Stimulated activated naive B cell treated with anti-CD40 and anti-IgM and Interleukin-4, amounts not matched to agents 10 μg/mL and 1 μg/mL and 100 μg/mL, for 72 hours (primary cell): ENCODE results near the gene BIRC7.
A peak's percentile ranks its signal among the peaks of the same experiment; 100 is the strongest.
"Not testable (repeated sequence)": the region's sequence is repeated elsewhere in the genome, so short reads cannot be mapped to it uniquely, and the experiment has no call there.

Experiments used
- ATAC-seq, 2 donors: fragments of 150-1000 bp; cut with Tn5 transposase; replicated peaks; 2 replicates each; pipeline ENCODE4 v1.10.0; 2021; ENCODE audit warnings: moderate library complexity in 1 of 2
- DNase-seq: peaks from one replicate; pipeline ENCODE4 v3.0.0; 2021
- H3K27ac Mint-ChIP-seq: one replicate; pipeline ENCODE4 v1.8.0; 2022; ENCODE audit warnings: mild to moderate bottlenecking, mixed read lengths
- H3K27me3 Mint-ChIP-seq, 2 donors: one replicate each; pipeline ENCODE4 v1.8.0; 2022; ENCODE audit warnings: mixed read lengths in 2 of 2
- H3K36me3 Mint-ChIP-seq, 2 donors: one replicate each; pipeline ENCODE4 v1.8.0; 2022; ENCODE audit warnings: mixed read lengths in 2 of 2, mild to moderate bottlenecking in 1 of 2
- H3K4me1 Mint-ChIP-seq, 2 donors: one replicate each; pipeline ENCODE4 v1.8.0; 2022; ENCODE audit warnings: mixed read lengths in 2 of 2, mild to moderate bottlenecking in 1 of 2
- H3K4me3 Mint-ChIP-seq, 2 donors: one replicate each; pipeline ENCODE4 v1.8.0; 2022; ENCODE audit warnings: mild to moderate bottlenecking in 2 of 2, mixed read lengths in 2 of 2, moderate library complexity in 1 of 2
- H3K9me3 Mint-ChIP-seq, 2 donors: one replicate each; pipeline ENCODE4 v1.8.0; 2022; ENCODE audit warnings: mixed read lengths in 2 of 2, mild to moderate bottlenecking in 1 of 2

Gene BIRC7

GRCh38 chr20:63216041-63216848, 19.5 kb upstream of the BIRC7 start, which contains the start of gene YTHDF1:
YTHDF1 (minus strand) TSS chr20:63216131; CDS start chr20:63215892, 239 bp downstream.
- Mint-ChIP-seq H3K36me3 (peaks cover 18 to 33% of the 10 kb centered on the region in 2 donors), H3K27me3 (peaks cover 12 to 16% of the 10 kb centered on the region in 2 donors), H3K4me1 (peaks cover 27 to 52% of the 10 kb centered on the region in 2 donors), H3K27ac (peak within 1 kb of the TSS; percentile 92), H3K4me3 (peak within 1 kb of the TSS; percentile 90 to 95), H3K9me3 (no peaks in the 10 kb centered on the region)
- peak; percentile 99 for DNase-seq
- peak; percentile 95 for ATAC-seq

- no peak for ATAC-seq
- Mint-ChIP-seq H3K36me3 (peaks cover 18 to 31% of the 10 kb centered on the region in 2 donors), H3K9me3 (no peaks in the 10 kb centered on the region), H3K27ac (peak overlapping the region; percentile 81), H3K4me1 (peaks cover 27 to 48% of the 10 kb centered on the region in 2 donors), H3K27me3 (peaks cover 12 to 17% of the 10 kb centered on the region in 2 donors), H3K4me3 (peak overlapping the region; percentile 81 to 95)
- no peak for DNase-seq
Observed at GRCh38 chr20:63216849-63217471, 18.7 kb upstream of the BIRC7 start.

GRCh38 chr20:63217706-63218105, 18.0 kb upstream of the BIRC7 start:
- H3K4me3 Mint-ChIP-seq, result no peak overlapping the region
- ATAC-seq, result no peak

GRCh38 chr20:63218701-63219446, 16.8 kb upstream of the BIRC7 start:
- Mint-ChIP-seq H3K27ac (no peak overlapping the region), H3K36me3 (peaks cover 10 to 14% of the 10 kb centered on the region in 2 donors), H3K4me3 (no peak overlapping the region), H3K27me3 (peaks cover 15 to 17% of the 10 kb centered on the region in 2 donors), H3K9me3 (no peaks in the 10 kb centered on the region), H3K4me1 (peaks cover 19 to 29% of the 10 kb centered on the region in 2 donors)
- DNase-seq, result no peak
- ATAC-seq, result no peak

More at GRCh38 chr20:63217706-63218105, 18.0 kb upstream of the BIRC7 start:
- Mint-ChIP-seq H3K27ac (no peak overlapping the region), H3K36me3 (peaks cover 16 to 23% of the 10 kb centered on the region in 2 donors), H3K4me1 (peaks cover 21 to 40% of the 10 kb centered on the region in 2 donors), H3K27me3 (peaks cover 15 to 17% of the 10 kb centered on the region in 2 donors), H3K9me3 (no peaks in the 10 kb centered on the region)
- no peak for DNase-seq

GRCh38 chr20:63219447-63219821, 16.3 kb upstream of the BIRC7 start:
- no peaks in the 10 kb centered on the region for H3K9me3 Mint-ChIP-seq
- peaks cover 15 to 23% of the 10 kb centered on the region in 2 donors for H3K4me1 Mint-ChIP-seq
- no peak overlapping the region for H3K27ac Mint-ChIP-seq
- no peak for ATAC-seq
- H3K27me3 Mint-ChIP-seq, result peaks cover 15 to 17% of the 10 kb centered on the region in 2 donors
- peaks cover 5 to 9% of the 10 kb centered on the region in 2 donors for H3K36me3 Mint-ChIP-seq
- no peak for DNase-seq
- no peak overlapping the region for H3K4me3 Mint-ChIP-seq

GRCh38 chr20:63219866-63220521, 15.7 kb upstream of the BIRC7 start:
- Mint-ChIP-seq H3K4me1 (peaks cover 10 to 18% of the 10 kb centered on the region in 2 donors), H3K4me3 (no peak overlapping the region), H3K27ac (no peak overlapping the region), H3K27me3 (peaks cover 15 to 17% of the 10 kb centered on the region in 2 donors), H3K36me3 (peaks cover 5 to 6% of the 10 kb centered on the region in 2 donors), H3K9me3 (no peaks in the 10 kb centered on the region)
- DNase-seq, result no peak
- ATAC-seq, result no peak

- Mint-ChIP-seq H3K27ac (no peak overlapping the region), H3K27me3 (peaks cover 15 to 17% of the 10 kb centered on the region in 2 donors), H3K9me3 (no peaks in the 10 kb centered on the region), H3K4me1 (peaks cover 6 to 12% of the 10 kb centered on the region in 2 donors), H3K36me3 (no peaks in the 10 kb centered on the region), H3K4me3 (no peak overlapping the region)
- ATAC-seq (no peak), DNase-seq (no peak)
Observed at GRCh38 chr20:63220696-63221399, 14.9 kb upstream of the BIRC7 start.

GRCh38 chr20:63221400-63222053, 14.2 kb upstream of the BIRC7 start:
- not testable (repeated sequence) for H3K27ac Mint-ChIP-seq, DNase-seq, ATAC-seq, H3K36me3 Mint-ChIP-seq, H3K9me3 Mint-ChIP-seq, H3K4me3 Mint-ChIP-seq
- peaks cover 6 to 11% of the 10 kb centered on the region in 2 donors for H3K4me1 Mint-ChIP-seq
- H3K27me3 Mint-ChIP-seq, result peaks cover 15 to 19% of the 10 kb centered on the region in 2 donors

- Mint-ChIP-seq H3K9me3 (no peaks in the 10 kb centered on the region), H3K27ac (no peak overlapping the region), H3K36me3 (no peaks in the 10 kb centered on the region), H3K27me3 (peaks cover 15 to 24% of the 10 kb centered on the region in 2 donors), H3K4me1 (peaks cover under 1 to 1% of the 10 kb centered on the region in 2 donors), H3K4me3 (no peak overlapping the region)
- ATAC-seq (no peak), DNase-seq (no peak)
Observed at GRCh38 chr20:63222541-63222940, 13.2 kb upstream of the BIRC7 start.

- H3K27ac Mint-ChIP-seq, result no peak overlapping the region
Observed at GRCh38 chr20:63223121-63223825, 12.4 kb upstream of the BIRC7 start.

GRCh38 chr20:63223826-63224207, 11.9 kb upstream of the BIRC7 start:
- no peaks in the 10 kb centered on the region for H3K9me3 Mint-ChIP-seq
- ATAC-seq (no peak), DNase-seq (no peak)
- no peak overlapping the region for H3K27ac Mint-ChIP-seq
- H3K27me3 Mint-ChIP-seq, result peaks cover 20 to 31% of the 10 kb centered on the region in 2 donors
- H3K4me3 Mint-ChIP-seq, result no peak overlapping the region
- H3K4me1 Mint-ChIP-seq, result peaks cover 0 to 1% of the 10 kb centered on the region in 2 donors
- H3K36me3 Mint-ChIP-seq, result no peaks in the 10 kb centered on the region

More at GRCh38 chr20:63223121-63223825, 12.4 kb upstream of the BIRC7 start:
- peaks cover 16 to 26% of the 10 kb centered on the region in 2 donors for H3K27me3 Mint-ChIP-seq
- H3K9me3 Mint-ChIP-seq, result no peaks in the 10 kb centered on the region
- H3K4me3 Mint-ChIP-seq, result no peak overlapping the region
- ATAC-seq (peak; percentile 61 to 79), DNase-seq (peak; percentile 40)
- no peaks in the 10 kb centered on the region for H3K36me3 Mint-ChIP-seq
- H3K4me1 Mint-ChIP-seq, result peaks cover 0 to 1% of the 10 kb centered on the region in 2 donors

- no peak overlapping the region for H3K27ac Mint-ChIP-seq
- H3K36me3 Mint-ChIP-seq, result no peaks in the 10 kb centered on the region
- no peaks in the 10 kb centered on the region for H3K9me3 Mint-ChIP-seq
- no peak overlapping the region for H3K4me3 Mint-ChIP-seq
- peaks cover 0 to 1% of the 10 kb centered on the region in 2 donors for H3K4me1 Mint-ChIP-seq
- DNase-seq (no peak), ATAC-seq (no peak)
- H3K27me3 Mint-ChIP-seq, result peaks cover 27 to 38% of the 10 kb centered on the region in 2 donors
Observed at GRCh38 chr20:63224412-63225081, 11.2 kb upstream of the BIRC7 start.
